ENCODE data around the gene ARIH1. TPM values are rescaled to one million over a fixed set of nuclear protein-coding genes. Genes with fewer than 3 reads are reported as not detected.

Gene ARIH1
- polyA plus RNA-seq, 1 donor = 131 TPM

DNA sequence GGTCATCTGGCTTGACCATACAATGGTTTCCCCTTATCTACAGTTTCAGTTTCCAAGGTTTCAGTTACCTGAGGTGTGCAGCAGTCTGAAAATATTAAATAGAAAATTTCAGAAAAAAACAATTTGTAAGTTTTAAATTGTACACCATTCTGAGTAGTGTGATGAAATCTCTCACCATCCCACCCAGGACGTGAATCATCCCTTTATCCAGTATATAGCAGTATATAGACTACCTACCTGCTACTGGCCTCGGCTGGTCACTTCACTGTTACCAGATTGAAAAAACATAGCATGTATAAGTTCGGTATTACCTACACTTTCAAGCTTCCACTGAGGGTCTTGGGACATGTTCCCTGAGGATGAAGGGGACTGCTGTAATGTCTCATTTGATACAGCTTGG, 12.0 kb downstream of the ARIH1 start:
- no peak for DNase-seq (ENCODE audit: low read depth)

DNA sequence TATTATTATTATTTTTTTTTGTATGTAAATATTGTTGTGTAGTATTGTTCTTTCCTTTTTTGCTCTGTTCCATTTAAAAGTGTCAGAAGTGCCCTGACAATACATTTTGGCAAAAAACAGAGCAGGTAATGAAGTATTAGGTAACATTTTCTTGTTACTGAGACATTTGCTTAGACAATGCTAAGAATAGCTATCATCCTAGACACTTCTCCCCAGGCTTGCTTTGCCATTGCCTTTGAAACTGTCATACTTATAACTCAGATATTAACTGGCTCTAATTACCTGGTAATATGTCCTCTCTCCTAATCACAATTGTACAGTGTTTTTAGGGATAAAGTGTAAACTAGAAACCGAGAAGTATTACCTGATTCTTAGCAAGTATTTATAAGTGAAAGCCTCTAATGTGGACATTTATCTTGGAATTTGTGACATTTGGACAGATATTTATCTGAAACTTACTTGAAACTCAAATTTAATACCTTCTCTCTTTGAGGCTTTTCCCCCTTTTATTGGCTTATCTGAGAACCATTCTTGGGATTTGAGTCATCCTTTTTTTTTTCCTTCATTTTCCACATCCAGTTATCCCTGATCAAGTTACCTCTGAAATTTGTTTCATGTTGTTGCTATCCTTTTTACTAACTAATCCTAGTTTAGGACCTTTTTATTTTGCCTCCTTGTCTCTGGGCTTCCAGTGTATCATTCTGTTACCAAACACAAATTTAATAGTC, 13.1 kb downstream of the ARIH1 start:
- DNase-seq (ENCODE audit: low read depth) = no peak

DNA sequence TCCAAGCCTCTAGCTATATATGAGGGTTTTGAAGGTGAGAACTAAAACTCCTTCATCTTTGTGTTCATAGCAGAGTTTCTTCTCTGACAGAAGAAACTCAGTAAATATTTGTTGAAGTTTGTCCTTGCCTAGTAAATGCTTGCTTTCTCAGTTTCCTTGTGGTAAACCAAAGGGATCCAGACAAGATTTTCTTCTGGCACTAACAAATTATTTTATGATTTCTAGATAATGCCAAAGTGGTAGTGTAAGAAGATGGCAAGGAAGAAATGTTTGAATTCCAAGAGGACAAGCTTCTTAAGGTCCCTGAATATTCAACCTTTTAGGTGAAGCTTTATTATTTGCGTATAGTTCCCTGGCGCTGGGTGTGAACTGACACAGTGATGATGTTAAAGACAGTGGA, 14.4 kb downstream of the ARIH1 start:
- DNase-seq (ENCODE audit: low read depth) = no peak

DNA sequence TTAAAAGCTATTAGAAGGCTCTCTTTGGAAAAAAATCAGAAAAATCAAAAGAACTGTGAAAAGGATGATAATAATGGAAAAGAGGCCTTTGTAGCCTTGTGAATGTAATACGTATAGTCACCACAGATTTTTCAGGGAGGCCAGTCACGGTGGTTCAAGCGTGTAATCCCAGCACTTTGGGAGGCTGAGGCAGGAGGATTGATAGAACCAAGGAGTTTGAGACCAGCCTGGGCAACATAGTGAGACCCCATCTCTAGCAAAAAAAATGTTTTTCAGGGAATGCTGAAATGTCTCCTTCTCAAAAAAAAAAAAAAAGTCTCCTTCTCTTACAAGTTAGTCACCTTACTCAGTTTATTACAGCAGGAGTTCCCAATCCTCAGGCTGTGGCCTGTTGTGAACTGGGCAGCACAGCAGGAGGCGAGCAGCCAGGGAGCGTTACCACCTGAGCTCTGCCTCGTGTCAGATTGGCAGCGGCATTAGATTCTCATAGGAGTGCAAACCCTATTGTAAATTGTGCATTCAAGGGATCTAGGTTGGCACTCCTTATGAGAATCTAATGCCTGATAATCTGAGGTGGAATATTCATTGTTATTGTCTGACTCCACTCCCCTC, 15.9 kb downstream of the ARIH1 start:
- no peak for DNase-seq (ENCODE audit: low read depth)

DNA sequence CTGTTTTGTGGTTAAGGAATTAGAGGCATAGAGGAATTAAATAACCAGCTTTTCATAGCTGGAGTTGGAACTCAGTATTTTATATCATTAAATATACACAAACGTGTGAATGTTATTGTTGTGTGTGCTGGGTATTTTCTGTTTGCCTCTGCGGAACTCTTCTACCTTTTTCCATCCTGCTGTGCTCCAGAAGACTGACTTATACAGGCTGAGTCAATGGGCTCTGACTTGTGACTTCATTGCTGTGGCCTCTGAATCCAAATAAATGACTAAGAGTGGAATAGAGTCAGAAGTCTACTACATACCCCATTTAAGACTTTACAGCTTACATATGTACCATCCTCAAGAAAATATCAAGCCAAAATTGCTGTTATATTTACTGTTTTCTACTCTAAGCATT, 17.6 kb downstream of the ARIH1 start:
- no peak for DNase-seq (ENCODE audit: low read depth)

DNA sequence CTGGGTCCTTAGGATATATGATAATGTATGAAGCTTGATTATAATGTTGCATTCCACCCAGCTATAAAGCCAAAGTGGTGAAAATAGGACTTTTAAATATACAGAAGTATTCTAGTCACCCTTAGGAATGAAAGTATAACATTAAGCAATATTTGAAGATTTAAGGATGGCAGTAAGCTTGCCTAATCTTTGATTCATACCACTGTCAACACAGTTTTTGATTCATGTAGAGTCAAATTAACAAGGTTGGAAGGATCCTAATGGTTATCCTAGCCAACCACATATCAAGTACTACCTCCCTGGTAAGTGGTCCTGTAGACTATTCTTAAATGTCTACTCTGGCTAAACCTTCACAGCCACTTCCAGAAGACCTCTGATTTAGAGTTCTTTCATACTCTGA, 18.6 kb downstream of the ARIH1 start:
- DNase-seq (ENCODE audit: low read depth) = no peak

DNA sequence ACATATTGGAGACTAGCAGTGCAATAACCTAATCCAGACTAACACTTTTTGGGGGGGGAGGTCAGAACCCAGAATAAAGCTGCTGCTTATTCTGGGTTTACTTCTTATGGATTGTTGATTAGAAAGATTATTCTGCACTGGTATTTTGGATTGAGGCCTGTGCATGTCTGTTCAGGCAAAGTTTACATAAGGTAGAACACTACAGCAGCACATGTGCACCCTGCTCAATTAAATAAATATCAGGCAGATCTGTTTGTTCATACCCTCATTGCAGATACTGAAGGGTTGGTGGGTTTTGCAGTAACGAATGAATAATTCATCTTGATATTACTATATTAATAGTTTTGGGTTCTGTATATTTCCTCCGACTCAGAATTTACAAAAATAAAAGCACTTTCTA, 19.1 kb downstream of the ARIH1 start:
- no peak for DNase-seq (ENCODE audit: low read depth)

DNA sequence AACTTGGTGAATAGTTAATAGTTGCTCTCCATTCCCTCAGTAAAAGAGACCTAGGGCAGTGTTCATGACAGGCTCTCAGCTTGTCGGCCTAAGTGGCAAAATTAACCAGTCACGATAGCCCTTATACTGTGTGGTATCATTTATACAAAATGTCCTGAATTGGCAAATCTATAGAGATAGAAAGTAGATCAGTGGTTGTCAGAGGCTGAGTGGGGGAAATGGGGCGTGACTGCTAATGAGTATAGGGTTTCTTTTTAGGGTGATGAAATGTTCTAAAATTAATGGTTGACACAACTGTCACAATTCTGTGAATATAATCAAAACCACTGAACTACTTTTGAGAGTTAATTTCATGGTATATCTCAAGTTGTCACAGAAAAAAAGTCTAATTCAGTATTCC, 20.9 kb downstream of the ARIH1 start:
- no peak for DNase-seq (ENCODE audit: low read depth)

DNA sequence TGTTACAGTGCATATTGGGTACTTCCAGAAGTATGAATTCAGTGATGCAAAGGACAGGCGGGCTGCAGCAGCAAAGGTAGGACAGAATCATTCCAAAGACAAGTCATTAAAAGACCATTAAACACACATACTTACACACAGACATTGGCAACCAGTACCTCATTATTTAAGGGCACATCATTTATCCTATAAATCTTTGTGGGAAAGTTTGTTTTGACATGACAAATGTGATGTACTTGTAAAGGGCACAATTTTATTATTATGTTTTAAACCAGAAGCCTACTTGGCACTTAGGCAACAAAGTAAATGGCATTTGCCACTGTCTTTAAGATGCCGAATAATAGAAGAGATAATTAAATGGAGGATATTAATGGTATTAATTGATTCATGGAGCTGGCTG, 22.7 kb downstream of the ARIH1 start:
- no peak for DNase-seq (ENCODE audit: low read depth)

DNA sequence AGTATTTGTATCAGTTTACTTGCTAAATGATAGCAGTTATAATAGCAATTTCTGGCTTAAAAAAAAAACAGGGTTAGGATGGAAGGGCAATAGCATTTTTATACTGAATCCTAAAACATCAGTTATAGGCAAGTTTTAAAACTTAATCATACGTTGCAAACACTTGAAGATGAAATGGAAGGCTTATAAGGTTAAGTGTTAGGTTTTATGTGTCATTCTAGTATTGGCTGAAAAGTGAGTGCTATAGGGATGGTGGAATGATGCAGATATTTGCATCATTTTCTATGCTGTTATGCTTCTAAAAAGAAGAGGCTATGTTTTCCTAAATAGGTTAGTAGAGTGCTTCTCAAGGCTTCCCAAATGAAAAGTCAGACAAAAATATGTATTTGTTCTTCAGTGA, 23.3 kb downstream of the ARIH1 start:
- DNase-seq (ENCODE audit: low read depth) = no peak

DNA sequence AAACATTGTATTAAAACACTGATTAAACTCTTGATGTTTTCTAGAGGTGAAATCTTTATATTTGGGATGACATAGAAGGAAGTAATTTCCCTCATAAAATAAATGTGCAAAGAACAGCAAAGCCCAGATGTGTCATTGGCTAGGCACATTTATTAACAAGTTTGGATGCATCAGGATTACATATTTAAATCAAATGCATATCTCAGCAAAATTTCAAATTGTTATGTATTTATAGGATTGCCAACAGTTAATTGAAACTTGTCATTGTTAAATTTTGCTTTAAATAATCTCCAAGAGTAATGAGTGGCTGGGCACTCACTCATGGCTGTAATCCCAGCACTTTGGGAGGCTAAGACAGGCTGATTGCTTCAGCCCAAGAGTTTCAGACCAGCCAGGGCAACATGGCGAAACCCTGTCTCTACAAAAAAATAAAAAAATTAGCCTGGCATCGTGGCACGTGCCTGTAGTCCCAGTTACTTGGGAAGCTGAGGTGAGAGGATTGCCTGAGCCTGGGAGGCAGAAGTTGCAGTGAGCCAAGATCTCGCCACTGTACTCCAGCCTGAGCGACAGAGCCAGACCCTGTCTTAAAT, 28.2 kb downstream of the ARIH1 start:
- no peak for DNase-seq (ENCODE audit: low read depth)

DNA sequence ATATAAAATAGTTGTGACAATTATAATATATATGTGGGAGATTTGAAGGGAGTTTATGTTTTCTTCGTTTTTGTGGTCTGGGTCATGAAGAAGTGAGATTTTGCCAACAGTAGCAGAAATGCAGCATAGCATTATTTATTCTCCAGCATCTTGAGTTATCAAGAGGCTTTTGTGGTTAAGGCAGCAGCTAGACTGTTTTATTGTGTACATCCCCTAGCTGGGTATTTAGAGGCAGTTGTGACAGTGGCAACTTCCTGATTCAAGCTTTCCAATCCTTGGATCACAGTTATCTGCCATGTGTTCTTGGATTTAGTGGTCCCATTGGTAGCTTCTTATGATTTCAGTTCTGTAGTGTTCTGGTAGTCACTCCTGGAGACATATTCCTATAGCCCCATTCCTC, 29.0 kb downstream of the ARIH1 start:
- DNase-seq (ENCODE audit: low read depth) = no peak

DNA sequence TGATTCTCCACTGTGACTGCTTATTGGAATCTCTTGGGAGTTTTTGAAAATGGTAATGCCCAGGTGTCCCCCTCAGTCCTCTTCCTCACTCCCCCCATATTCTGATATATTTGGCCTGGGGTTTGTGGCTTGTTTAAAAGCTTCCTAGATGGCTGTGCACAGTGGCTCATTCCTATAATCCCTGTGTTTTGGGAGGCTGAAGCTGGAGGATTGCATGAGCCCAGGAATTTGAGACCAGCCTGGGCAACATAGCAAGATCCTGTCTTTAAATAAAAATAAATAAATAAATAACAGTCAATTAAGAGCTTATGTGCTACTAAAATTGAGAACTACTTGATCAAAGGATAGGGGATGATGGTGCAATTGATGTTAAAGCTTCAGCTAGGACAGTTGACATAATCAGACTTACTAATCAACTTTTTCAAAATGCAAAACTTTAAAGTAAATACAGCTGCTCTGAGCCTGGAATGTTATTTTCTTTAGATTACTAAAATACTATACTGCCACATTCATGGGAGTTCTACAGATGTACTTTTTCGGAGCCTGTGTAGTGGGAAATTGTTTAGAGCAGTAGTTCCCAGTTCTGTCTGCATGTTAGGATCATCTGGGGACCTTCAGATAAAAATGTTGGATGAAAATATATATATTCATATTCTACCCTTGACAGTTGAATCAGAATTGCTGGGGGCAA, 33.4 kb downstream of the ARIH1 start:
- no peak for DNase-seq (ENCODE audit: low read depth)

DNA sequence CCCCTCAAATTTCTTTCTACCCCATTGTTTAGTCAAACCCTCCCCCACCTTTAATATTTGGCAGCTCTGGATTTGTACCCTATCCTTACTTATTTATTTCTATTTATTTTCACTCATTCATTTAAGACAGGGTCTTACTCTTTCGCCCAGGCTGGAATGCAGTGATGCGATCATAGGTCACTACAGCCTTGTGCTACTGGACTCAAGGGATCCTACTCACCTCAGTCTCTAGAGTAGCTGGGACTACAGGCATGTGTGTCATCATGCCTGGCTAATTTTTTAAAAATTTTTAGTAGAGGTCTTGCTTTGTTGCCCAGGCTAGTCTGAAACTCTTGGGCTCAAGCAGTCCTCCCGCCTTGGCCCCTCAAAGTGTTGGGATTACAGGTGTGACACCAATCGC, 35.4 kb downstream of the ARIH1 start:
- no peak for DNase-seq (ENCODE audit: low read depth)

DNA sequence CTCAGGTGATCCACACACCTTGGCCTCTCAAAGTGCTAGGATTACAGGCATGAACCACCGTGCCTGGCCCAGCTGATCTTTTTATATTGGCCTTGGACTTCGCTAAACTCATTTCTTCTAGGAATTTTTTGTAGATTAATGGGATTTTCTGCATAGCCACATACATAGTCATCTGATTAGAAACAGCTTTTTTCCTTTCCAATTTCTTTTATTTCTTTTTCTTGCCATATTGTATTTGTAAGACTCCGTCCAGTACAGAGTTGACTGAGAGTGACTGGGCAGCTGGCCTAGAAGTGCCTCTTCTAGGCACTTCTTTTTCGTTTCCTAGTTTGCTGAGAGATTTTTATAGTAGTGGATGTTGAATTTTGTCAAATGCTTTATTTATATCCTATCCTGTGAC, 37.4 kb downstream of the ARIH1 start:
- DNase-seq (ENCODE audit: low read depth) = no peak

DNA sequence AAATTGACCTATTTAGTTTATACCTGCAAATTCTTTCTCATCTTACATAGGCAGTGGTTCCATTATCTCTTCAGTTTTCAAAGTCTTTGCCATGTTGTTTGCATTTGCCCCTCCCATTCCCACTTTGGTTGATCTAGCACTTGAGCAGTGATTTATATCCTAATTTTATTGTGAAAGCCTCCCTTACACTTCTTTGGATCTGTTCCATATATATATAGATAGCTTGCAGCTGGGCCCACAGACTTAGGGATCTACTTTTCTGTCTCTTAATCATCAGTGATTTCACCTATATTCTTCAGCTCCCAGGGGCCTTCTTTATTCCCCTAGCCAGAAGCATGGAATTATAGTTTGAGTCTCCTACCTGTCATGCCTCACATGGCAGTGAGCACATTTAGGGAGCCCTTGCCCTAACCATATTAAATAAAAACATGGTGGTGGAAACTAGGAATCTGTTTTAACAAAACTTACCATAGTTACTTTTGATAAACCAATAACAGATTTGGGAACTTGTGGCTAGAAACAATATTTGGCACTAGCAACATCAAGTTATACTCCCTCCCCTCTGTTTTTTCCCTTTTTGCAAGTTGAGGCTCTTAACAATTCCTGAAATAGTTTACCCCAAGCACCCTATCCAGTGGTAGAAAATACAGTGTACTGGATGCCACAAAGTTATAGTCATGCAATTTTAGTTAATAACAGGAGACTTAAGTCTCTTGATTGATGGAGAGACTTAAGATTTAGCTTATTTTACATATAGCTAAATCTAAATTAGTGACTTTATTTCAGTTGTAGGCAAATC, 41.7 kb downstream of the ARIH1 start:
- DNase-seq (ENCODE audit: low read depth) = no peak

DNA sequence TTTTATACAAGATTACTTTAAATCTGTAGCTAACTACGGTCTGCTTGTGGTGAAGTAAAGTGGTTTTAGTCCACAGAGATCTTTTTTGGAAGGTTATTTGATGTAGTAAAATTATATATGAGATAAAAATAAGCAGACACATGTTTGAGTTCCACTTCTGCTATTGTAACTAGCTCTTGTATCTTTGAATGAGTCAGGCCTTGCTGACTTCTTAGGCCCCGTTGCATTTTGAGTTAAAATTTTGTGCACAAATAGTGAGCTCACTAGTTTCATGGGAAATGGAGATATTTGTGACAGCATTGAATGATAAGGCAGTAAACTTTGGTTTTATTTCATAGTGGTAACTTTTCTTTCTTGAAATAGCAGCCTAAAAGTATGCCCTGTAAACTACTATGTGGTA, 42.6 kb downstream of the ARIH1 start:
- DNase-seq (ENCODE audit: low read depth) = no peak

DNA sequence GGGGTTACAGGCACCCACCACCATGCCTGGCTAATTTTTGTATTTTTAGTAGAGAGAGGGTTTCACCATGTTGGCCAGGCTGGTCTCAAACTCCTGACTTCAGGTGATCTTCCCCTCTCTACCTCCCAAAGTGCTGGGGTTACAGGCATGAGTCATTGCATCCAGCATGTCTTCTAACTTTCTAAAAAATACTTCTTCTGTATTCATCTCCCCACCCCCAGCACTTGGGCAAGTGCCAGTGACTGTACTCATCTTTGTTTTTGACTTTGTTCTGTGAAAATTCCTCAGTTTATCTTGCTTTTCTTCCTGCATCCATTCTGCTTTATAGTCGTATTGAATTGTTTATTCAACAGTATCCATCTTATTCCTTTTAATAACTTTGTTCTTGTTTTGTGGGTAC, 47.6 kb downstream of the ARIH1 start:
- DNase-seq (ENCODE audit: low read depth) = no peak

DNA sequence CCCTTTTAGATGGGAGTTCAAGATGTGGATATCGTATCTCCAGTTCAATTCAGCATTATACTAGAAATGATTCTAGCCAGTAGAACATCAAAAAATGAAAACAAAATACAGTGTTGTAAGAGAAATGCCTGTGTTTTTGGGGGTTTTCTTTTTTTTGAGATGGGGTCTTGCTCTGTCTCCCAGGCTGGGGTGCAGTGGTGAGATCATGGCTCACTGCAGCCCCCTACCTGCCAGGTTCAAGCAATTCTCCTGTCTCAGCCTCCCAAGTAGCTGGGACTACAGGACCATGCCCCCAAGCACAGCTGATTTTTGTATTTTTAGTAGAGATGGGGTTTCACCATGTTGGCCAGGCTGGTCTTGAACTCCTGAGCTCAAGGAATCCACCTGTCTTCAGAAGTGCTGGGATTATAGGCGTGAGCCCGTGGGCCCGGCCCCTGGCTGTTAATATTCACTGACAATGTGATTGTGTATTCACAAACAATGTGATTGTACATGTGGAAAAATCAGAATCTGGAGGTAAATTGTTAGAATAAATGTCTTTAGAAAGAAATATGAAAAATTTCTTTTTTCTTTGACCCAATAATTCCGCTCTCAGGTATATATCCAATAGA, 59.0 kb downstream of the ARIH1 start:
- DNase-seq (ENCODE audit: low read depth) = no peak

DNA sequence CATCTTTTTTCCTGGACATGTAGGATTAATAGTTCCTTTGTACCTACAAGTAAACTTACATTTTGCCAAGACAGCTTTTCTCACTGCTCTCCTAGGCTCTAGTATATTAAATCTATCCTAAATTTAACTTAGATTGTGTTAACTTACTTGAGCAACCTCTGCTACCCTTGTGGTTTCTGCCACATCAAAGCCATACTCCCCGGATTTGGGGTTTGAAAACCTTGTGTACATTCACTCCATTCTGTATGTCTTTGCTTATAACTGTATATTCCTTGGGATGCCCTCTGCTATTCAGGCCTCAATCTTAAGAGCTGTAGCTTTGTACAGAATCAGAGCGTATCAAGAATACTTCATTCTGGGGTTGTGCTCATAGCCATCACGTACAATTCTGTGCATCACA, 60.4 kb downstream of the ARIH1 start:
- no peak for DNase-seq (ENCODE audit: low read depth)

DNA sequence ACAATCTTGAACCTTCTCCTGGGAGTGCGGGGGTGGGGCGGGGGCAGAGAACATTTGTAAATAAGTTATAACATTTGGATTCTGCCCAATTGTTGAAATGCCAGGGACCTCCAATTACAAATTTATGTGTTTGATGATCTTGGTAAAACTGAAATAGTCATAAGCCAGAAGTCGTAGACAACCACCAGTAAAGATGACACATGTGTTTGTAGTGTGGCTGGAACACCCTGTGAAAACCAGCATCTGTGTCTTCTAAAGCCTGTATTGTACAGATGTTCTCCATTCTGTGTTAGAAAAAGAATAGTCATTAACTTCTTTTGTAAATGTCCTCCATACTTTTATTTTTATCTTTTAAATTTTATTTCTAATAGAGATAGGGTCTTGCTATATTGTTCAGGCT, 61.8 kb downstream of the ARIH1 start:
- DNase-seq (ENCODE audit: low read depth) = no peak

DNA sequence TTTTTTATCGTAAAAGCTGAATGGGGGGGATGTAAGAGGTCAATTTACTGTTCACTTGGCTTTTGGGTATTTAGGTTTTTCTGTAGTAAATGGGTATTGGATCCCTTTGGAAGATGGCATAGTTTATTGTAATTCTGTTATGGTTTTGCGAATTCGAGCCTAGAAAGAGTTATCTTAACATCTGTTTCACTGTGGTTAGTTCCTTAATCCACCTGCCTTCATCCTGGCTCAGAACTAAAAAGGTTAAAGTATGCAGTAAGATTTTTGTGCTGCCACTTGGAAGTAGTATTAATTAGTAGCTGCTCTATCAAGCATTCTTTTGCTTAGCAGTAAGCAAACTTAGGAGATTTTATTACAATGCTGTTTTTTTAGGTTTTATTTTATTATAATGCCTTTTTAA, 62.4 kb downstream of the ARIH1 start:
- no peak for DNase-seq (ENCODE audit: low read depth)
